Mucosa of rectum (tissue), 2 donors: ENCODE measurements around the gene CNNM1.
A peak's percentile ranks its signal among the peaks of the same experiment; 100 is the strongest.

Source experiments
- H3K27ac ChIP-seq, 2 donors: one replicate each; pipeline ENCODE4 v1.7.0; 2013; ENCODE audit warnings: inconsistent platforms in 2 of 2, low read depth in 2 of 2, low read length in 2 of 2
- H3K27me3 ChIP-seq, 2 donors: one replicate each; pipeline ENCODE4 v1.7.0; 2013; ENCODE audit warnings: low read length in 2 of 2; ENCODE audit not compliant: control insufficient read depth in 2 of 2, insufficient read depth in 2 of 2
- H3K36me3 ChIP-seq, 2 donors: one replicate each; pipeline ENCODE4 v1.7.0; 2013; ENCODE audit warnings: low read length in 2 of 2; ENCODE audit not compliant: control insufficient read depth in 2 of 2, insufficient read depth in 2 of 2
- H3K4me1 ChIP-seq, 2 donors: one replicate each; pipeline ENCODE4 v1.7.0; 2013; ENCODE audit warnings: low read length in 2 of 2, mild to moderate bottlenecking in 1 of 2; ENCODE audit not compliant: control insufficient read depth in 2 of 2, insufficient read depth in 2 of 2
- H3K4me3 ChIP-seq, 2 donors: one replicate each; pipeline ENCODE4 v1.7.0; 2013; ENCODE audit warnings: low read length in 2 of 2
- H3K9ac ChIP-seq, 2 donors: one replicate each; pipeline ENCODE4 v1.7.0; 2013; ENCODE audit warnings: low read length in 2 of 2, low read depth in 1 of 2, mild to moderate bottlenecking in 1 of 2
- H3K9me3 ChIP-seq, 2 donors: one replicate each; pipeline ENCODE4 v1.7.0; 2013; ENCODE audit warnings: low read length in 2 of 2; ENCODE audit not compliant: control insufficient read depth in 2 of 2
- donor health status: healthy.
- donor health status: Normal muscosa, but diverticular disease.

CNNM1 gene

DNA sequence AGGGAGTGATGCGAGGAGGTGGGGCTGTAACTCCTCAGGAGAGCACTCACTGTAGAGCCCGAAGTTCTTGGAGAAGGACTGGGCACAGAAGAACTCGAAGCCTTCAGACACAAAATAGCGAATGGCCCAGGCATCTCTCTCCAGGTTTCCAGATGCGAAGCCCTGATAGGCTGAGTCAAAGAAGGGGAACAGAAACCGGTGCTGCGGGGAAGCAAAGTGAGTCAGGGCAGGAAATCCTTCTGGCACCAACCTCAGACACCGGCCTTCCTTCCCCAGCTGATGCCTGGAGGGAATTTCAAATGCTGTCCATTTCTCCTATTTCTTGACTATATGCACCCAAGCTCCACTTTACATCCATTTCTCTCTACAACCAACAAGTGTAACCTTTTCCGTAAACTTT lies 74.5 kb downstream of the CNNM1 start:
- H3K4me3 ChIP-seq, result no peak overlapping the region
- no peak overlapping the region for H3K27ac ChIP-seq
- no peak overlapping the region for H3K9ac ChIP-seq
- H3K36me3 ChIP-seq, result peaks cover 67 to 69% of the 10 kb centered on the region in 2 donors
- no peaks in the 10 kb centered on the region for H3K9me3 ChIP-seq
- H3K27me3 ChIP-seq, result no peaks in the 10 kb centered on the region
- no peaks in the 10 kb centered on the region for H3K4me1 ChIP-seq

DNA sequence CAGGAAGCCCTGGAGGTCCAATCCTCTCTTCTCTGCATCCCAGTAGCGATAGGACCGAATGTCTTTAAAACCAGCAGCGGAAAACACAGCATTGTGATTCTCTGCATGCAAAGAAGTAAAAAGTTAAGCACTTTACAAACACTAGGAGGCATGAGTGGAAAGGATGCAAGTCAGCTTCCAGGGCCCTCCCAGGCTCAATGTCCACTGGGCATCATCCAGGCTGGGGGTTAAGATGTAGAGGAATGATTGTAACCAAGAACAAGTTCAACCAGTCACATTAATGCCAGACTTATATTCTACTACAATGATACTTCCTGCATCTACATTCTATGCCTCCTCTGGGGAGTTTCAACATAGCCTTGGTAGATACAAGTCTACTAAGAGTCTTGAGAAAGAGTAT lies 77.0 kb downstream of the CNNM1 start:
- Histone ChIP-seq H3K27ac (no peak overlapping the region), H3K4me3 (no peak overlapping the region), H3K9ac (no peak overlapping the region), H3K36me3 (peaks cover 56 to 62% of the 10 kb centered on the region in 2 donors), H3K4me1 (no peaks in the 10 kb centered on the region), H3K9me3 (no peaks in the 10 kb centered on the region), H3K27me3 (no peaks in the 10 kb centered on the region)

GRCh38 chr10:99410146-99410545 lies 81.0 kb downstream of the CNNM1 start:
- Histone ChIP-seq H3K4me1 (peaks cover 0 to 2% of the 10 kb centered on the region in 2 donors), H3K4me3 (no peak overlapping the region), H3K27ac (no peak overlapping the region), H3K9me3 (no peaks in the 10 kb centered on the region), H3K36me3 (peaks cover 28 to 29% of the 10 kb centered on the region in 2 donors), H3K27me3 (no peaks in the 10 kb centered on the region), H3K9ac (no peak overlapping the region)

DNA sequence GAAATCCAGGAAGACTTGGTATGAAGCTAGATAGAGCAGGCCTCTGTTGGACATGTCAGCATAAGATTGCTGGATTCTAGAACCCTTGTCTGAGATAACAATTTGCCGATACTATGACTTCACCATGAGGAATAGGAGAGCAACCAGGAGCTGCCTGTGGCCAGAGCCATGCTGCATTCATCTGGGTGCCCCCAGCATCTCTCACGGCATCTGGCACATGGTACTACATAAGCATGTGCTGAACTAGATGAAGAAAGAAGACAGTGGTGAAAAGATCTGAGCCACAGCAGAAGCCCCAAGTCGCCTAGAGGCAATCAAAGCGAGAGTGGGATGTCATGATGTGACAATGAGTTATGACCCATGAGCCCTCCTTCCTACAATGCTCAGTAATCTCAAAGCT lies 81.7 kb downstream of the CNNM1 start:
- Histone ChIP-seq H3K27ac (no peak overlapping the region), H3K9me3 (no peaks in the 10 kb centered on the region), H3K4me3 (no peak overlapping the region), H3K36me3 (peaks cover 21 to 22% of the 10 kb centered on the region in 2 donors), H3K4me1 (peaks cover 0 to 2% of the 10 kb centered on the region in 2 donors), H3K27me3 (no peaks in the 10 kb centered on the region), H3K9ac (no peak overlapping the region)

- peaks cover 0 to 2% of the 10 kb centered on the region in 2 donors for H3K4me1 ChIP-seq
- no peak overlapping the region for H3K27ac ChIP-seq
- no peak overlapping the region for H3K9ac ChIP-seq
- no peaks in the 10 kb centered on the region for H3K9me3 ChIP-seq
- peaks cover 14 to 16% of the 10 kb centered on the region in 2 donors for H3K36me3 ChIP-seq
- H3K4me3 ChIP-seq, result no peak overlapping the region
- no peaks in the 10 kb centered on the region for H3K27me3 ChIP-seq
Observed at GRCh38 chr10:99411546-99411945, 82.4 kb downstream of the CNNM1 start.

- no peaks in the 10 kb centered on the region for H3K9me3 ChIP-seq
- no peaks in the 10 kb centered on the region for H3K27me3 ChIP-seq
- H3K4me3 ChIP-seq, result no peak overlapping the region
- H3K4me1 ChIP-seq, result peaks cover 0 to 2% of the 10 kb centered on the region in 2 donors
- H3K27ac ChIP-seq, result no peak overlapping the region
- peaks cover 8 to 12% of the 10 kb centered on the region in 2 donors for H3K36me3 ChIP-seq
- H3K9ac ChIP-seq, result no peak overlapping the region
Observed at GRCh38 chr10:99412099-99412498, 82.9 kb downstream of the CNNM1 start.

- no peak overlapping the region for H3K9ac ChIP-seq
- H3K36me3 ChIP-seq, result peaks cover 32% of the 10 kb centered on the region in 2 donors
- H3K27ac ChIP-seq, result peak overlapping the region in 1 of 2 donors; percentile 15
- H3K4me3 ChIP-seq, result no peak overlapping the region
- H3K4me1 ChIP-seq, result no peaks in the 10 kb centered on the region
- H3K27me3 ChIP-seq, result no peaks in the 10 kb centered on the region
- H3K9me3 ChIP-seq, result no peaks in the 10 kb centered on the region
Observed at GRCh38 chr10:99418910-99419624, 89.9 kb downstream of the CNNM1 start.

GRCh38 chr10:99419688-99420087 lies 90.5 kb downstream of the CNNM1 start:
- H3K9me3 ChIP-seq, result no peaks in the 10 kb centered on the region
- H3K27me3 ChIP-seq, result no peaks in the 10 kb centered on the region

GRCh38 chr10:99421233-99421739 lies 92.1 kb downstream of the CNNM1 start:
- Histone ChIP-seq H3K4me1 (no peaks in the 10 kb centered on the region), H3K27ac (no peak overlapping the region), H3K9me3 (no peaks in the 10 kb centered on the region), H3K9ac (no peak overlapping the region), H3K36me3 (peaks cover 40 to 51% of the 10 kb centered on the region in 2 donors), H3K4me3 (no peak overlapping the region), H3K27me3 (no peaks in the 10 kb centered on the region)

More at GRCh38 chr10:99419688-99420087, 90.5 kb downstream of the CNNM1 start:
- no peaks in the 10 kb centered on the region for H3K4me1 ChIP-seq
- H3K9ac ChIP-seq, result no peak overlapping the region
- no peak overlapping the region for H3K27ac ChIP-seq
- H3K36me3 ChIP-seq, result peaks cover 32 to 38% of the 10 kb centered on the region in 2 donors
- H3K4me3 ChIP-seq, result no peak overlapping the region

DNA sequence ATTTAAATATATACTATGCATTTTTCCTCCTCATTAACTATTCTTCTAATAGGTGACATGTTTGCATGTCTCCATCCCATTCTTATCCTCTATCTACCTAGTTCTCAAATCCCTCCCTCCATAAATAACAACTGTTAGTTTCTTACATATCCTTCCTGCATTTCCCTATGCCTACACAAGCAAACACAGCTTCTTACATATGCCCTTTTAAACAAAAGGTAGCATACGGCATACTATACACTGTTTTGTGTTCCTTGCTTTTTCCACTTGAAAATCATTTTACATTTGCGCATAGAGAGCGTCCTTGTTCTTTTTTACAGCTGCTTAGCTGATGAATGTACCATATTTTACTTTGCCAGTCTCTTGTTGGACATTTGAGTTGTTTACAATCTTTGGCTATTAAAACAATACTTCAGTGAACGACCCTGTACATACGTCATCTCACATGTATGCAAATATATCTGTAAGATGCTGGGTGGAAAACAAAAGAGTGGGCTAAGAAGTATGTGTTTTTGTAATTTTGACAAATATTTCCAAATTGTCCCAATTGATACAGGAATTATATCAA lies 93.5 kb downstream of the CNNM1 start:
- Histone ChIP-seq H3K9ac (no peak overlapping the region), H3K4me3 (no peak overlapping the region), H3K27ac (no peak overlapping the region)

More for the DNA sequence above, 93.5 kb downstream of the CNNM1 start:
- Histone ChIP-seq H3K36me3 (peaks cover 41 to 51% of the 10 kb centered on the region in 2 donors), H3K9me3 (no peaks in the 10 kb centered on the region), H3K4me1 (no peaks in the 10 kb centered on the region), H3K27me3 (no peaks in the 10 kb centered on the region)
